Glutamatergic neuron (in vitro differentiated cells): ENCODE results near the gene PPP1R26. TPM values are rescaled to one million over a fixed set of nuclear protein-coding genes. Genes with fewer than 3 reads are reported as not detected.

Source experiments
- DNase-seq: peaks from one replicate; pipeline ENCODE4 v3.0.0; 2022
- H3K27ac Mint-ChIP-seq: one replicate; pipeline ENCODE4 v1.8.0; 2020; ENCODE audit warnings: mild to moderate bottlenecking, mixed read lengths, inconsistent platforms; ENCODE audit not compliant: unreplicated experiment
- H3K27me3 Mint-ChIP-seq: one replicate; pipeline ENCODE4 v1.8.0; 2020; ENCODE audit warnings: mild to moderate bottlenecking, moderate library complexity, mixed read lengths, inconsistent platforms; ENCODE audit not compliant: unreplicated experiment
- H3K36me3 Mint-ChIP-seq: one replicate; pipeline ENCODE4 v1.8.0; 2020; ENCODE audit warnings: mild to moderate bottlenecking, mixed read lengths, inconsistent platforms; ENCODE audit not compliant: unreplicated experiment
- H3K4me1 Mint-ChIP-seq: one replicate; pipeline ENCODE4 v1.8.0; 2020; ENCODE audit warnings: mild to moderate bottlenecking, low read depth, mixed read lengths, inconsistent platforms; ENCODE audit not compliant: unreplicated experiment
- H3K4me3 Mint-ChIP-seq: one replicate; pipeline ENCODE4 v1.8.0; 2020; ENCODE audit warnings: mild to moderate bottlenecking, mixed read lengths, inconsistent platforms; ENCODE audit not compliant: unreplicated experiment
- H3K9me3 Mint-ChIP-seq: one replicate; pipeline ENCODE4 v1.8.0; 2020; ENCODE audit warnings: mild to moderate bottlenecking, moderate library complexity, mixed read lengths, inconsistent platforms; ENCODE audit not compliant: unreplicated experiment
- total RNA-seq: library from RNA; stranded (reverse); fragmentation: NEBNext Ultra II Directional; extraction: Animal tissue kit (Norgen Biotek cat#: 25700); gene quantifications from one replicate; pipeline ENCODE4 v1.2.1, GENCODE V29; 2021; ENCODE audit not compliant: unreplicated experiment
- TF ChIP-seq, protein P1 (sequence below): fragments of 200-600 bp; sonication (generic); IDR thresholded peaks from one replicate; pipeline ENCODE4 v1.5.0; 2021; ENCODE audit not compliant: partially characterized antibody, unreplicated experiment

Gene PPP1R26
- total RNA-seq, 1 donor from 2014 or later: 22.2 TPM

DNA sequence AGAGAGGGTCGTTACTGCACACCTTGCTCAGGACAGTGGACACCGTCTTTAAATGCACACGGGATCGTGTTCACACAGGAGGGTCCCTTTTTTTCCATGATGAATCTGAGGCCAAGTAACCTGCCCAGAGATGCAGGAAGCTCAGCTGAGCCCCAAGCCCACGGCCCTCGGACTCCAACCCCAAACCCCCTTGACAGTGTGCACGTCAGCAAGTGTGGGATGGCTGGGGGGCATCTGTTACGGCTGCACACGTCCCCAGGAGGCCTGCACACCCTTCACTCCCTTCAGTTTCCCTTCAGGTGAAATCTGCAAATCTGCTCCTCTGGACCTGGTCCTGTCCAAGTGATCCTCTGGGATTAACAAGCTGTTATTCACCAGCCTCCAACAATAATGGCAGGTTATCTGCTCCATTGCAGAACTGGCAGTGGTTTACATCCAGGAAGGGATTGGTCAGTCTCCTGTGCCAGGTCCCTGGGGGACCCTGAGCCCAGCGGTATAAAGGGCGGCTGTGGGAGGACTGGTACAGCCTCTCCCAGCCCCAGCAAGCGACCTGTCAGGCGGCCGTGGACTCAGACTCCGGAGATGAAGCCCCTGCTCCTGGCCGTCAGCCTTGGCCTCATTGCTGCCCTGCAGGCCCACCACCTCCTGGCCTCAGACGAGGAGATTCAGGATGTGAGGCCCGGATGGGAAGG is 41.5 kb downstream of the PPP1R26 start, which contains the start of gene LCN1:
Gene LCN1, plus strand, starts transcription at position 525 of the 692 bp plus-strand sequence. Its CDS starts 58 bp downstream, at position 583.
- Mint-ChIP-seq H3K4me1 (no peaks in the 10 kb centered on the region), H3K27ac (no peak within 1 kb of the TSS), H3K36me3 (peaks cover 8% of the 10 kb centered on the region), H3K4me3 (no peak within 1 kb of the TSS), H3K27me3 (peaks cover 9% of the 10 kb centered on the region), H3K9me3 (peaks cover 5% of the 10 kb centered on the region)
- DNase-seq: peak; percentile 17
- TF ChIP-seq, protein P1, sequence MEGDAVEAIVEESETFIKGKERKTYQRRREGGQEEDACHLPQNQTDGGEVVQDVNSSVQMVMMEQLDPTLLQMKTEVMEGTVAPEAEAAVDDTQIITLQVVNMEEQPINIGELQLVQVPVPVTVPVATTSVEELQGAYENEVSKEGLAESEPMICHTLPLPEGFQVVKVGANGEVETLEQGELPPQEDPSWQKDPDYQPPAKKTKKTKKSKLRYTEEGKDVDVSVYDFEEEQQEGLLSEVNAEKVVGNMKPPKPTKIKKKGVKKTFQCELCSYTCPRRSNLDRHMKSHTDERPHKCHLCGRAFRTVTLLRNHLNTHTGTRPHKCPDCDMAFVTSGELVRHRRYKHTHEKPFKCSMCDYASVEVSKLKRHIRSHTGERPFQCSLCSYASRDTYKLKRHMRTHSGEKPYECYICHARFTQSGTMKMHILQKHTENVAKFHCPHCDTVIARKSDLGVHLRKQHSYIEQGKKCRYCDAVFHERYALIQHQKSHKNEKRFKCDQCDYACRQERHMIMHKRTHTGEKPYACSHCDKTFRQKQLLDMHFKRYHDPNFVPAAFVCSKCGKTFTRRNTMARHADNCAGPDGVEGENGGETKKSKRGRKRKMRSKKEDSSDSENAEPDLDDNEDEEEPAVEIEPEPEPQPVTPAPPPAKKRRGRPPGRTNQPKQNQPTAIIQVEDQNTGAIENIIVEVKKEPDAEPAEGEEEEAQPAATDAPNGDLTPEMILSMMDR: no peak

DNA sequence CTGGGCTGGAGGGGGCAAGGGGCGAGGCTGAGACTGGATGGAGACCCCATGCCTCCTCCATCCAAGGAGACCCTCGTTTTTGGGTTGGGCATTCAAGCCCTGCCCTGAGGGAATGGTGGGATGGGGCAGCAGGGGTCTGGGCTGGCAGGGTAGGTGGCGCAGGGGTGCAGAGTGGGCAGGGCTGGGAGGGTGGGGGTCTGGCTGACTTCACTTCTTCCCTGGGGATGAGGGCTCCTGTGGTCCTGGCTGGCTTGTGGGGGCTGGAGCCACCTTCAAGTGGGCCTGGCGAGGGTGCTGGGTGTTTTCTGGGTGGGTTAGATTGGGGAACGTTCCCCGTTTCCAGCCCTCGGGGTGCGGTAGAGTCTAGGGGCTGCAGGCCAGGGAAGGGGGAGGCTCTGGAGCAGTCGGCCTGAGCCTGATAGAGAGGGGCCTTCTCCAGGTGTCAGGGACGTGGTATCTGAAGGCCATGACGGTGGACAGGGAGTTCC is 42.1 kb downstream of the PPP1R26 start:
- Mint-ChIP-seq H3K4me3 (no peak overlapping the region), H3K27me3 (peaks cover 9% of the 10 kb centered on the region), H3K4me1 (no peaks in the 10 kb centered on the region), H3K9me3 (peaks cover 5% of the 10 kb centered on the region), H3K36me3 (peaks cover 8% of the 10 kb centered on the region), H3K27ac (no peak overlapping the region)
- TF ChIP-seq, protein P1: no peak
- no peak for DNase-seq

DNA sequence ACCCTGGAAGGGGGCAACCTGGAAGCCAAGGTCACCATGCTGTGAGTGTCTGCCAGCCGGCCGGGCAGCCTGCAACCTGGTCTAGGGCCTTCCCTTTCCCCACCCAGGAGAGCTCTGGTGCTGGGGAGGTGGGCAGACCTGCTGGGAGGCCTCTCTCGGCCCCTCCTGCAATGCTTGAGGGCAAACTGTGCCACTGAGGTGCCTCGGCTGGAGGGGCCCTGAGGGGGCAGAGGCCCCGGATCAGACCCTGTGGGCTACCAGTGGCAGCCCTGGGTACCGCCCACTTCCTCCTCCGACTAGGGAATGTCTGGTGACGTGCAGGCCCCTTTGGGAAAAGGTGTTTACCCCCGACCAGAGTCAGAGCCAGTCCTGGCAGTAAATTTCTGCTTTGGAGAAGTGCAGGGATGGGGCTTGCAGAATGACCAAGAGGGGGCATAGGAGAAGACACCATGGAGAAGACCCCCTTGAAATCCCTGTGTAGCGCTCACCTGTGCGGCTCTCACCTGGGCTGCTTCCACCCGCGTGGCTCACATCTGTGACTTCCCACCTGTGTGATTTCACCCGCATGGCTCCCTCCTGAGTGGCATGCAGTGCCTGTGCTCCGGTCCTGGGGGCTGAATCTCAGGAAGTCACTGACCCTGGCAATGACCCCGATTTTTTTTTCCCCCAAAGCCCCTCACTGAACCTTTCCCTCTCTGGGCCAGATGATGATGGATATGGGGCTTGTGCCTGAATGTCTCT is 42.7 kb downstream of the PPP1R26 start:
- no peak overlapping the region for H3K4me3 Mint-ChIP-seq
- no peak overlapping the region for H3K27ac Mint-ChIP-seq
- H3K27me3 Mint-ChIP-seq: peaks cover 9% of the 10 kb centered on the region
- TF ChIP-seq, protein P1: no peak
- peaks cover 5% of the 10 kb centered on the region for H3K9me3 Mint-ChIP-seq
- no peak for DNase-seq
- H3K4me1 Mint-ChIP-seq: no peaks in the 10 kb centered on the region
- peaks cover 8% of the 10 kb centered on the region for H3K36me3 Mint-ChIP-seq

DNA sequence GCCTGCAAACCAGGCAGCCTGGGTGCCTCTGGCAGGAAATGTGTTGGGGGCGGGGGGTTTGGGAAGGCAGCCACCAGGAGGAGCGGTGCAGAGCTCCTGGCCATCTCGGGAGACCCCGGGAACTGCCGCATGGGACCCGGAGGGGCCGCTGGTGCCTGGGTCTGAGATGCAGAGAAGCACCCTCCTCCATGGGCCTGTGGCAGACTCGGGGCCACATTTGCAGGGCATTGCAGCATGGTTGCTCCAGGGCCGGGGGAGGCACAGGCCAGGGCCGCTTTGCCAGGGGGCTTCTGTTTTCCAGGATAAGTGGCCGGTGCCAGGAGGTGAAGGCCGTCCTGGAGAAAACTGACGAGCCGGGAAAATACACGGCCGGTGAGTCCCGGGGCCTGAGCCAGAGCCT is 43.3 kb downstream of the PPP1R26 start:
- no peak overlapping the region for H3K4me3 Mint-ChIP-seq
- TF ChIP-seq, protein P1: no peak
- H3K36me3 Mint-ChIP-seq: peaks cover 8% of the 10 kb centered on the region
- H3K4me1 Mint-ChIP-seq: no peaks in the 10 kb centered on the region
- H3K27ac Mint-ChIP-seq: no peak overlapping the region
- H3K27me3 Mint-ChIP-seq: peaks cover 9% of the 10 kb centered on the region
- H3K9me3 Mint-ChIP-seq: peaks cover 5% of the 10 kb centered on the region
- no peak for DNase-seq
